BLaER1 treated with 17β-estradiol and CSF1 and Interleukin-3, amounts not matched to agents 10 nM and 100 nM (cell line): ENCODE results near the gene PPFIBP2.

ENCODE experiments used
- H3K27ac ChIP-seq, 11 experiments: shearing (Covaris generic); formaldehyde crosslinking; 2 replicates each; pipeline ENCODE4 v1.8.1; 2022
- H3K27me3 ChIP-seq, 11 experiments: shearing (Covaris generic); formaldehyde crosslinking; 2 replicates each; pipeline ENCODE4 v1.8.1; 2022
- H3K36me3 ChIP-seq, 11 experiments: shearing (Covaris generic); formaldehyde crosslinking; 2 replicates each; pipeline ENCODE4 v1.8.1; 2022
- H3K4me1 ChIP-seq, 10 experiments: shearing (Covaris generic); formaldehyde crosslinking; 2 replicates each; pipeline ENCODE4 v1.8.1; 2022
- H3K4me2 ChIP-seq, 11 experiments: shearing (Covaris generic); formaldehyde crosslinking; 2 replicates each; pipeline ENCODE4 v1.8.1; 2022
- H3K4me3 ChIP-seq, 10 experiments: shearing (Covaris generic); formaldehyde crosslinking; 2 replicates each; pipeline ENCODE4 v1.8.1; 2022
- H3K9ac ChIP-seq, 11 experiments: shearing (Covaris generic); formaldehyde crosslinking; 2 replicates each; pipeline ENCODE4 v1.8.1; 2022
- H3K9me3 ChIP-seq, 11 experiments: shearing (Covaris generic); formaldehyde crosslinking; replicated peaks in 1 of 11; 2 replicates each; pipeline ENCODE4 v1.8.1; 2022
- H4K20me1 ChIP-seq, 11 experiments: shearing (Covaris generic); formaldehyde crosslinking; 2 replicates each; pipeline ENCODE4 v1.8.1; 2022
- Cebpa-rat ChIP-seq, 11 experiments: shearing (Covaris generic); IDR thresholded peaks; 2 replicates each; pipeline ENCODE4 v1.8.1; 2022

The PPFIBP2 gene

DNA sequence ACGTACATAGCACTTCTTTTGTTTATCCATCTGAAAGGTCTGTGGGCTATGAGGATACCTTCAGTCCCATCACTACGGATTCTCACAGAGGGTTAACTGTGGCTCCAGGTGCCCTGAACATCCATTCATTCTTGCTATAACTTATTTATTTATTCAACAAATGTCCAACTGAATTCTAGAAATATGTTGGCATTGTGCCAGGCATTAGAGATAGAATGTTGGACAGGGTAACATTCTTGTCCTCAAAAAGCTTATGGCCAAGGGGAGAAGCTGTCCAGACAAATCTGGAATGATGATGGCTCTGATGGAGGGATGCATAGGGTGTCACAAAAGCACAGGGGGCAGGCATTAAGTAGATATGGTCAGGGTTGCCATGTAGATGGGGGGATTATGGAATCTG, 20.1 kb upstream of the PPFIBP2 start:
- H3K9ac ChIP-seq = no peak overlapping the region
- no peak for TF ChIP-seq Cebpa-rat (IDR thresholded peaks at IDR 0.05)
- no peaks in the 10 kb centered on the region for H3K9me3 ChIP-seq
- H3K4me3 ChIP-seq = no peak overlapping the region
- peaks cover 10 to 55% (median 13%) of the 10 kb centered on the region in 10 experiments; a peak in 16 of 20 replicates for H3K4me1 ChIP-seq
- no peak overlapping the region for H3K4me2 ChIP-seq
- H4K20me1 ChIP-seq = no peaks in the 10 kb centered on the region
- no peaks in the 10 kb centered on the region for H3K36me3 ChIP-seq
- no peaks in the 10 kb centered on the region for H3K27me3 ChIP-seq
- no peak overlapping the region for H3K27ac ChIP-seq

DNA sequence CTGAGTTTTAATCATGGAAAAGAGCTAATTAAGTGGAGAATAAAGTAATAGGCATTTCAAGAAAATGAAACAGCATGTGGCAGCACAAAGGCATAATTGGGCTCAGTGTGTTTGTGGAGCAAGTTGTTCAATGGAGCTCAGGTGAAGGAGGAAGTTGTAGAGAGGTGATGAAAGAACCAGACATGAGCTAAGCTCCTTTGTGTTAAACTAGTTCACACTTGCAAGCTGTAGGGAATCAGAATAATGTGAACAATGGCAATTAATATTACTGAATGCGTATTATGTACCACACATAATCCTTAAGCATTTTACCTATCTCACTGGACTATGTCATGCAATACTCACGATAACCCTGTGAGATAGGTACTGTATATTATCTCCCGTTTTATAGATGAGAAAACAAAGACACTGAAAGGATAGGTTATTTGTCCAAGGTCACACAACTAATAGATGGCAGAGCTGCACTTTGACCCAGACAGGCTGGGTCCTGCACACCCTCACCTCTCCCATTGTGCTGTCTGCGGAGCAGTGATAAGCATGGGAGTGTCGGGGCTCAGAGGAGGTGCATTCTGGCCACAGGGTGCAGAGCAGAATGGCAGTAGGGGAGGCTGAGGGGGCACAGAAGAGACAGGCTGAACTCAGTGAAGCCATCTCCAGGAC, 19.6 kb upstream of the PPFIBP2 start:
- H3K4me3 ChIP-seq = no peak overlapping the region
- H3K9me3 ChIP-seq = no peaks in the 10 kb centered on the region
- H3K4me1 ChIP-seq = peaks cover 10 to 59% (median 13%) of the 10 kb centered on the region in 10 experiments; a peak in 16 of 20 replicates
- H3K27me3 ChIP-seq = no peaks in the 10 kb centered on the region
- TF ChIP-seq Cebpa-rat (IDR thresholded peaks at IDR 0.05) = no peak
- H4K20me1 ChIP-seq = no peaks in the 10 kb centered on the region
- no peak overlapping the region for H3K9ac ChIP-seq
- no peak overlapping the region for H3K4me2 ChIP-seq
- H3K27ac ChIP-seq = no peak overlapping the region
- H3K36me3 ChIP-seq = no peaks in the 10 kb centered on the region

- H3K36me3 ChIP-seq = no peaks in the 10 kb centered on the region
- peaks cover 10 to 48% (median 13%) of the 10 kb centered on the region in 10 experiments; a peak in 16 of 20 replicates for H3K4me1 ChIP-seq
- peak overlapping the region in 4 of 11 experiments; percentile 5 to 39 (median 23); a peak in 3 of 22 replicates for H3K27ac ChIP-seq
- H3K4me2 ChIP-seq = peak overlapping the region; percentile 1 to 56 (median 18); a peak in 12 of 22 replicates
- no peak overlapping the region for H3K4me3 ChIP-seq
- TF ChIP-seq Cebpa-rat (IDR thresholded peaks at IDR 0.05) = no peak
- no peaks in the 10 kb centered on the region for H4K20me1 ChIP-seq
- no peaks in the 10 kb centered on the region for H3K27me3 ChIP-seq
- H3K9ac ChIP-seq = no peak overlapping the region
- no peaks in the 10 kb centered on the region for H3K9me3 ChIP-seq
Observed at GRCh38 chr11:7495882-7496551, 17.8 kb upstream of the PPFIBP2 start.

DNA sequence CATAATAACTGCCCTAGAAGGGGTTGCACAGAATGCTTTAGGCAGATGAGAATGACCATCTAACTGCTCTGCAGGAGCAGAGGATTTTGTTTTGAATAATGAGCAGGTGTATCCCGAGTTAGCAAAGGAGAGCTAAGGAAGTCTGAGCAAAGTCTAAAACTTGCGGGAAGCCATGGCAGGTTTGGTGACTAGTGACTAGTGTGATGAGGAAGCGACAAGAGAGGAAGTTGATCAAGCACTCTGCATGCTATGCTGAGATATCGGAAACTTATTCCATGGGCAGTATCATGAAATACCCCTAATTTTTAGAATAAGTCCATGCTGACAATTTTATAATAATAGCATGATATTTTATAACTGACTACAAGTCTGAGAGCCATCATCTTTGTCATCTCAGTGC, 15.6 kb upstream of the PPFIBP2 start:
- no peaks in the 10 kb centered on the region for H3K36me3 ChIP-seq
- H3K9me3 ChIP-seq = no peaks in the 10 kb centered on the region
- no peak overlapping the region for H3K27ac ChIP-seq
- H3K4me3 ChIP-seq = no peak overlapping the region
- H4K20me1 ChIP-seq = no peaks in the 10 kb centered on the region
- no peak overlapping the region for H3K9ac ChIP-seq
- H3K4me2 ChIP-seq = peak overlapping the region in 3 of 11 experiments; percentile 0 to 52 (median 35); a peak in 4 of 22 replicates
- no peak for TF ChIP-seq Cebpa-rat (IDR thresholded peaks at IDR 0.05)
- peaks cover 10 to 42% (median 13%) of the 10 kb centered on the region in 10 experiments; a peak in 16 of 20 replicates for H3K4me1 ChIP-seq
- H3K27me3 ChIP-seq = no peaks in the 10 kb centered on the region

DNA sequence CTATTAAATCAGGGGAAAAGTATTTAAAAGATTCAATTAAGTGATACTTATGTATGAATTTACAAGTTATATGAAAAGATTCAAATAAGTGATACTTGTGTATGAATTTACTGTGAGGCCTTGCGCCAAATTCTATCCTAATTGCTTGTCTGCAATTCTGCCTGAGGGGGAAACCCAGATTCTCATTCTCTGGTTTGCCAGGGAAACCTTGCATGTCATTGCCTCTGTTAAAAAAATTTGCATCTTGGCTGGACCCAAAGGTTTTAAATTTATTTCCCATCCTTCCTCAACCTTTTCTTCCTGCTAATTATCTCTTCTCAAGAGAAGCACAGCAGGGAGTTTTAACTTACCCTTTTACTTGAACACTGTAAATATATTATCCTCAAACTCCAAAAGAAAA, 14.7 kb upstream of the PPFIBP2 start:
- Histone ChIP-seq H3K27me3 (no peaks in the 10 kb centered on the region), H3K4me1 (peaks cover 10 to 43% (median 13%) of the 10 kb centered on the region in 10 experiments; a peak in 16 of 20 replicates), H3K4me2 (peak overlapping the region in 2 of 11 experiments; percentile 35 to 52; a peak in 3 of 22 replicates), H3K9me3 (no peaks in the 10 kb centered on the region), H3K4me3 (no peak overlapping the region), H4K20me1 (no peaks in the 10 kb centered on the region), H3K9ac (no peak overlapping the region), H3K27ac (no peak overlapping the region), H3K36me3 (no peaks in the 10 kb centered on the region)
- no peak for TF ChIP-seq Cebpa-rat (IDR thresholded peaks at IDR 0.05)

- no peaks in the 10 kb centered on the region for H3K27me3 ChIP-seq
- H3K4me3 ChIP-seq = no peak overlapping the region
- H3K36me3 ChIP-seq = no peaks in the 10 kb centered on the region
- H3K4me1 ChIP-seq = peaks cover 10 to 49% (median 13%) of the 10 kb centered on the region in 10 experiments; a peak in 16 of 20 replicates
- no peak for TF ChIP-seq Cebpa-rat (IDR thresholded peaks at IDR 0.05)
- H3K4me2 ChIP-seq = no peak overlapping the region
- no peaks in the 10 kb centered on the region for H4K20me1 ChIP-seq
- H3K27ac ChIP-seq = no peak overlapping the region
- no peak overlapping the region for H3K9ac ChIP-seq
- H3K9me3 ChIP-seq = no peaks in the 10 kb centered on the region
Observed at GRCh38 chr11:7500251-7500650, 13.5 kb upstream of the PPFIBP2 start.

DNA sequence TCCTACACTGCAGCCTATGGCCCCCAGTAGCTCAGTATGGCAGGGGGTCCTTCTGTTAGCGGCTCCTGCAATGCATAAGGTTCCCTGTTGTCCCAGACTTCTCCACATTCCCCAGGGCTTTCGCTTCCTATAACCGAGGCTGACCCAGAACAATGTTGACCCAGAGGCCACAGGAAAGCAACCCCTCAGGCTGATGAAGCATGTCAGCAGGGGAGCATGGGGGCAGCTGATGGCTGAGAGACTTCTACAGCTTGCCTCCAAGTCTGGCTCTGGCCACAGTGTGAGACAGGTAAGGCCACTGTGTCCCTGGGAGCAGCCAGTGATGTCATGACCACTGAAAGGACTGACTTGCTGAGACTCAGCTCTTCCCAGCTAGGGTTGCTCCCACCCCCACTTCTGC, 12.5 kb upstream of the PPFIBP2 start:
- Histone ChIP-seq H3K27me3 (no peaks in the 10 kb centered on the region), H3K4me3 (no peak overlapping the region), H4K20me1 (no peaks in the 10 kb centered on the region), H3K9ac (no peak overlapping the region), H3K27ac (no peak overlapping the region), H3K4me1 (peaks cover 4 to 40% (median 7%) of the 10 kb centered on the region in 10 experiments; a peak in 16 of 20 replicates), H3K4me2 (no peak overlapping the region), H3K36me3 (no peaks in the 10 kb centered on the region), H3K9me3 (no peaks in the 10 kb centered on the region)
- no peak for TF ChIP-seq Cebpa-rat (IDR thresholded peaks at IDR 0.05)

DNA sequence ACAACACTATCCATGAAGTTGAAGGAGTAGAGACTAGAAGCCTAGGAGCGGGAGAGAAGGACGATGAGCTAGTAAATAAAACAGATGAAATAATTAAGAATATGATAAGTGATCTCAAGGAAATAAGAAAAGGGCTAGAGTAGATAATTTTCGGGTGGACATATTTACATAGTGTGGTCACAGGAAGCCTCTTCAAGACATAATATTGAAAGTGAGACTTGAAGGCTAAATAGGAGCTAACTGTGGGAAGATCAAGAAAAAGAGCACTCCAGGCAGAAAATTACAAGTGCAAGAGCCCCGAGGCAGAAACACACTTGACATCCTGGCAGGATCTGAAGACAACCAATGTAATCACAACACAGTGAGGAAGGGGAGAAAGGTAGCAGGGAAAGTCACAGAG, 11.9 kb upstream of the PPFIBP2 start:
- Histone ChIP-seq H3K4me3 (no peak overlapping the region), H3K4me2 (no peak overlapping the region), H3K27me3 (no peaks in the 10 kb centered on the region), H3K9ac (no peak overlapping the region), H3K4me1 (peaks cover 0 to 34% (median 1%) of the 10 kb centered on the region in 10 experiments; a peak in 14 of 20 replicates), H3K27ac (no peak overlapping the region), H4K20me1 (no peaks in the 10 kb centered on the region), H3K9me3 (no peaks in the 10 kb centered on the region), H3K36me3 (no peaks in the 10 kb centered on the region)
- TF ChIP-seq Cebpa-rat (IDR thresholded peaks at IDR 0.05) = no peak

- no peak overlapping the region for H3K9ac ChIP-seq
- no peaks in the 10 kb centered on the region for H3K9me3 ChIP-seq
- H3K27me3 ChIP-seq = no peaks in the 10 kb centered on the region
- H3K36me3 ChIP-seq = no peaks in the 10 kb centered on the region
- H3K4me1 ChIP-seq = peaks cover 4 to 18% (median 7%) of the 10 kb centered on the region in 10 experiments
- no peaks in the 10 kb centered on the region for H4K20me1 ChIP-seq
- no peak overlapping the region for H3K27ac ChIP-seq
- H3K4me3 ChIP-seq = no peak overlapping the region
- no peak for TF ChIP-seq Cebpa-rat (IDR thresholded peaks at IDR 0.05)
- 0 out of 22 replicates have a peak overlapping the region, but pooled peaks of 1 of the 11 experiments have one; percentile 18 for H3K4me2 ChIP-seq
Observed at GRCh38 chr11:7506243-7506642, 7.6 kb upstream of the PPFIBP2 start.
